Fibroblast of the aortic adventitia (primary cell): ENCODE data around the gene GET4. TPM values are rescaled to one million over a fixed set of nuclear protein-coding genes. Genes with fewer than 3 reads are reported as not detected.

Source experiments
- DNase-seq: peaks from one replicate; pipeline ENCODE4 v3.0.0-alpha.2; 2010; ENCODE audit warnings: low read depth
- H3K4me3 ChIP-seq: 2 replicates; pipeline ENCODE4 v1.5.1; 2011; ENCODE audit warnings: low read depth, mild to moderate bottlenecking, control low read depth, low read length, moderate library complexity
- total RNA-seq: library from RNA; depleted of rRNA; stranded (reverse); fragments of >200 nt; gene quantifications from 2 replicates; pipeline ENCODE4 v1.2.3, GENCODE V29; 2012; ENCODE audit warnings: low replicate concordance
- TF ChIP-seq, protein P1 (sequence below): IDR thresholded peaks from 2 replicates; pipeline ENCODE4 v1.5.1; 2011; ENCODE audit warnings: mild to moderate bottlenecking, low read length, control low read depth, inconsistent platforms; ENCODE audit not compliant: insufficient read depth

GET4 gene, protein sequence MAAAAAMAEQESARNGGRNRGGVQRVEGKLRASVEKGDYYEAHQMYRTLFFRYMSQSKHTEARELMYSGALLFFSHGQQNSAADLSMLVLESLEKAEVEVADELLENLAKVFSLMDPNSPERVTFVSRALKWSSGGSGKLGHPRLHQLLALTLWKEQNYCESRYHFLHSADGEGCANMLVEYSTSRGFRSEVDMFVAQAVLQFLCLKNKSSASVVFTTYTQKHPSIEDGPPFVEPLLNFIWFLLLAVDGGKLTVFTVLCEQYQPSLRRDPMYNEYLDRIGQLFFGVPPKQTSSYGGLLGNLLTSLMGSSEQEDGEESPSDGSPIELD
- total RNA-seq: 13.5 and 14.2 TPM in 2 replicates

DNA sequence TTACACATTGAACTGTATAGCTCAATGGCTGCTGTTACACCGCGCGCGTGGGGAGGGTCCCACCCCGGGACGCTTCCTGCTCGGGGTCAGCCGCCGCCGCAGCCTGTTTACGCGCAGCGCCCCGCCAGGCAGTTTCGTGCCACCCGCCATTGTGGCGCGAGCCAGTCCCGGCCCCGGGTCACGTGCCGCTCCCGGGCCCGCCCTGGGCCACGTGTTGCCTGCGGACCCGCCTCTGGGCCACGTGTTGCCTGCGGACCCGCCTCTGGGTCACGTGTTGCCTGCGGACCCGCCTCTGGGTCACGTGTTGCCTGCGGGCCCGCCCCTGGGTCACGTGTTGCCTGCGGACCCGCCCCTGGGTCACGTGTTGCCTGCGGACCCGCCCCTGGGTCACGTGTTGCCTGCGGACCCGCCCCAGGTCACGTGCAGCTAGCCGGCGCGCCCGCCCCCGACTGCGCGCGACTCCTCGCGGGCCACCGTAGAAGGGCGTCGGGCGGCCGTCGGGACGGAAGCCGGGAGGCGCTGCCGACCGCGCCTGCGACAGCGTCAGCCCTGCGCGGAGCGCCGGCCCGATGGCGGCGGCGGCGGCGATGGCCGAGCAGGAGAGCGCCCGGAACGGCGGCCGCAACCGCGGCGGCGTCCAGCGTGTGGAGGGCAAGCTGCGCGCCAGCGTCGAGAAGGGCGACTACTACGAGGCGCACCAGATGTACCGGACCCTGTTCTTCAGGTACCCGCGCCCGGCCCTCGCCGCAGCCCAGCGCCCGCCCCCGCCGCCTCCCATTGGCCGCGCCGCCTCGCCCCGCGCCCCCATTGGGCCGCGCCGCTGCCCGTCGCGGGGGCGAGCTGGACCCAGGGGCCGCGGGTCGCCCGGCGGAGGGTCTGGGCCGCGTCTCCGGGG, at the start of gene GET4:
Gene GET4 (plus strand): TSS at position 478 of the 895 bp plus-strand sequence. CDS start 92 bp downstream, at position 570.
- DNase-seq: peak; percentile 93
- TF ChIP-seq, protein P1, sequence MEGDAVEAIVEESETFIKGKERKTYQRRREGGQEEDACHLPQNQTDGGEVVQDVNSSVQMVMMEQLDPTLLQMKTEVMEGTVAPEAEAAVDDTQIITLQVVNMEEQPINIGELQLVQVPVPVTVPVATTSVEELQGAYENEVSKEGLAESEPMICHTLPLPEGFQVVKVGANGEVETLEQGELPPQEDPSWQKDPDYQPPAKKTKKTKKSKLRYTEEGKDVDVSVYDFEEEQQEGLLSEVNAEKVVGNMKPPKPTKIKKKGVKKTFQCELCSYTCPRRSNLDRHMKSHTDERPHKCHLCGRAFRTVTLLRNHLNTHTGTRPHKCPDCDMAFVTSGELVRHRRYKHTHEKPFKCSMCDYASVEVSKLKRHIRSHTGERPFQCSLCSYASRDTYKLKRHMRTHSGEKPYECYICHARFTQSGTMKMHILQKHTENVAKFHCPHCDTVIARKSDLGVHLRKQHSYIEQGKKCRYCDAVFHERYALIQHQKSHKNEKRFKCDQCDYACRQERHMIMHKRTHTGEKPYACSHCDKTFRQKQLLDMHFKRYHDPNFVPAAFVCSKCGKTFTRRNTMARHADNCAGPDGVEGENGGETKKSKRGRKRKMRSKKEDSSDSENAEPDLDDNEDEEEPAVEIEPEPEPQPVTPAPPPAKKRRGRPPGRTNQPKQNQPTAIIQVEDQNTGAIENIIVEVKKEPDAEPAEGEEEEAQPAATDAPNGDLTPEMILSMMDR: no peak
- H3K4me3 ChIP-seq: peak within 1 kb of the TSS; percentile 90

DNA sequence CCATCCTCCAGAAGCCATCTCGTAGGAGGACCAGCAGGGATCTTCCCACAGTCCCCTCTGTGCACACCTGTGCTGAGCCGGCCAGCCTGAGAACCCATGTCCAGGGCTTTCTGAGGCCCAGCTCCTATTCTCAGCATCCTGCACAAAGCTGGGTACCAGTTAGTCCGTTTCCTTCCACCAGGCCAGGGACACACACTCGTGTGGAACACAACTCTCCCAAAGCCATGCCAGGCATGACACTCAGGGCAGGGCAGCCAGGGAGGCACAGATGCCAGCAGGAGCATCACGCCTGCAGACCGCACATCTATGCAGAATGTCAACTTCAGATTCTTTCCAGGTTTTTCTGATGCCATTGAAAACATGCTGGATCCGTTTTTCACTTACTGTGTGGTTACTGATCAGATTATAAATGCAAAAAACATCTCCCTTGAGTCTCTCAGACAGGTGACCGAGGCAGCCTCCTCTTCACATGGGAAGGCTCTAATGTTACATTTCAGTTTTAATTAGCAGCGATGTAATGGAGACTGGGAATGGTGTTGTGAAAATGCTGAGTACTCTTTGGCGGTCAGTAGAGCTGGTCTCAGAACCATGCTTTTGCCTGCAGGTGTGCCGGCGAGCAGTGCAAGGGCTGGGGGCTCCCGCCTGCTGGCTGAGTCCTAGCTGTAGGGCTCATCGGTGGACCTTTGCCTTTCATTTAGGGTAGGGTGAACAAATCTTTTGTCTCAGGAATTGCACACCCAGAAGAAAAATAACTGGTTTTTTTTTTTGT, 47.4 kb upstream of the GET4 start:
- DNase-seq: no peak
- TF ChIP-seq, protein P1: no peak
- H3K4me3 ChIP-seq: no peak overlapping the region

DNA sequence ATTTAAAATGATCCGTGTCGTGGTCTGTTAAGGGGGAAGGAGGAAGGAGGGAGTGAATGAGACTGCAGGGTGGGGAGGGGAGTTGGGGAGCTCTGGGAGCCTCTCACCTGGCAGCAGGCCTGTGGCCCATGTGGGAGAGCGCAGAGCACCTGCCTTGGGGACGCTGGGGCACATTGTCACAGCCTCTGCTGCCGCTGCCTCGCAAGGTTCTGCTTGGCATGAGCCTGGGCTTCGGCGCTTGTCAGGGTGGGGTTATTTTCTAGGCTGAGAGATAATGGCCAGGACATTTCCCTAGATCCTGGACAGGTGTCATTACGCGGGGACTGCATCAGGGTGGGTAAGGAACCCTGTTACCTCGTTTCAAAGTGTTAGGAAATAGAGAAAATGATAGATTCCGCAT, 46.3 kb upstream of the GET4 start:
- no peak overlapping the region for H3K4me3 ChIP-seq
- no peak for DNase-seq
- TF ChIP-seq, protein P1: no peak

DNA sequence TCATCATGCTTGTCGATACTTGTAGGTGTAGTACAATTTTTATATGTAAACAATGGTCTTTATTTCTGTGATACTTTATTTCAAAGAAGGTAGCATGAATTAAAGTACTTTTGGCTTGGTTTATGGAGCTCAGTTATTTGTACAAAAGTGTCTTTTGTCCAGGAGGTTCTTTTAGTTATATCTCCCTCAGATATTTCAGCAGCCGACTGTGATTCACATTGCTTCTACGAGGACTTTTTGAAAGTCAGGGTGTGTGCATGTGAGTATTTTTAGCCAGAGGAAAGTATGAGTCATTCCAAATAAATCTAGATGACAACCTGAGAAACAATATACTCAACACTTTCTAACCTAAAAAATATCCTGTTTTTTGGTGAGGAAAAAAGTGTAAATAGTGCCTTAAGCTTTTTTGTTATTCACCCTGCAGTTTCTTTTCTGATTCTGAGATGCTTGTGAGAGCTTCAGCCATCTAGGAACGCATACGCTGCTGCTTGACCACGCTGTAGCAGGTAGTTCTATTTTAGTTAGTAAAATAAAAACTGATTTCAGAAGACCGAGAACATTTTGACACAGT, 44.7 kb upstream of the GET4 start:
- peak; percentile 95 for DNase-seq
- TF ChIP-seq, protein P1: no peak
- H3K4me3 ChIP-seq: peak overlapping the region; percentile 58

DNA sequence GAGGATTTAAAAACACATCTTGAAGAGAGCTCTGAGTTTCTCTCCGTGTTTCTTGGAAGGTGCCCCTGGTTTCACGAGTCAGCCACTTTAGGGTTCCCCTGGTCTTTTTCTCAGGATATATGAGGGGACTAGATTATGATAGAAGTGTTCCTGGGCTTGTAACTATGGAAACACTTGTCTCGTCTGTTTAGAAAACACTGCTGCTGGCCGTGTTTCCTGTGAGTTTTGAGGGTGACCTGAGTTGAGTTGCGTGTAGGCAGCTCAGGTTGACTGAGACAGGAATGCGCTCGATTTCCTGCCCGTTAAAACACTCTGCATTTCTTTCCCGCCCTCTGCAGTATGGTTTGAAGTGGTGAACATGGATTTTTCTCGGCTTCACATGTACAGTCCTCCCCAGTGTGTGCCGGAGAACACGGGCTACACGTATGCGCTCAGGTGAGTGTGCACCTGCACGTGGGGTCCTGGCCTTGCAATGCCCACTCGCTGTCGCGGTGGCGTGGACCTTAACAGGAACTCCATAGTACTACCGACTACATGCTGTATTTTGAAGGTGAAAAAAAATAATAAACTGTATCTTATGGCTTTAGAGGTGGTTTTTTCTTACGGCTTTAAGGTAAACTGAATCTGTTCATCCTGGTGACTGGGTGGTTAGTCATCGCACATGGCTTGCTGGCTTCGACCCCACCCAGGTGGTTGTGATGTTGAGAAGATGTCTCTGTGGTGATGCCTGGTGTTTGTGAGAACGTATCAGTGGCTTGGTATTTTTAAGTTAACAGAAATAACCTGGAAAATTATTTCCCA, 44.0 kb upstream of the GET4 start, which contains the start of gene SUN1:
Gene SUN1 (plus strand): TSS at position 310 of the 801 bp plus-strand sequence. CDS start 49 bp downstream, at position 359.
- H3K4me3 ChIP-seq: peak within 1 kb of the TSS; percentile 58
- peak; percentile 59 for DNase-seq
- TF ChIP-seq, protein P1: no peak
